AG04450 (cell line): ENCODE data around the gene TRAF2. TPM values are rescaled to one million over a fixed set of nuclear protein-coding genes. Genes with fewer than 3 reads are reported as not detected.

Experiments
- CTCF ChIA-PET: fragments of 300-600, 350-600 bp; formaldehyde crosslinking; extraction: SDS; loops from one replicate; lab custom pipeline; 2022; ENCODE audit warnings: antibody characterized with exemption, inconsistent platforms; lab: Charles Lee
- POLR2A ChIA-PET: fragments of 350-600 bp; formaldehyde crosslinking; extraction: SDS; loops from one replicate; lab custom pipeline; 2021; ENCODE audit warnings: antibody characterized with exemption, inconsistent platforms; lab: Yijun Ruan, JAX
- DNase-seq: peaks from one replicate; pipeline ENCODE4 v3.0.0-alpha.2; 2011; ENCODE audit warnings: low read depth, low spot score
- H3K27ac ChIP-seq: one replicate; pipeline ENCODE4 v1.5.1; 2012; ENCODE audit warnings: low read depth, low read length, control low read depth
- H3K27me3 ChIP-seq: one replicate; pipeline ENCODE4 v1.6.0; 2012; ENCODE audit warnings: low read length; ENCODE audit not compliant: control insufficient read depth, insufficient read depth
- H3K4me3 ChIP-seq: 2 replicates; pipeline ENCODE4 v1.5.1; 2011; ENCODE audit warnings: mild to moderate bottlenecking, low read depth, low read length, control low read depth
- H3K9me3 ChIP-seq: 2 replicates; pipeline ENCODE4 v1.5.1; 2012; ENCODE audit warnings: low read length; ENCODE audit not compliant: control insufficient read depth, insufficient read depth
- CTCF ChIP-seq: IDR thresholded peaks from 2 replicates; pipeline ENCODE4 v1.5.1; 2011; ENCODE audit warnings: low read depth, low read length, control low read depth, inconsistent platforms
- polyA plus RNA-seq: library from polyadenylated mRNA; depleted of rRNA; stranded (reverse); fragments of >200 nt; gene quantifications from 2 replicates; pipeline ENCODE4 v1.2.3, GENCODE V29; 2011

The TRAF2 gene
- polyA plus RNA-seq, 1 experiment = 6.1 TPM

DNA sequence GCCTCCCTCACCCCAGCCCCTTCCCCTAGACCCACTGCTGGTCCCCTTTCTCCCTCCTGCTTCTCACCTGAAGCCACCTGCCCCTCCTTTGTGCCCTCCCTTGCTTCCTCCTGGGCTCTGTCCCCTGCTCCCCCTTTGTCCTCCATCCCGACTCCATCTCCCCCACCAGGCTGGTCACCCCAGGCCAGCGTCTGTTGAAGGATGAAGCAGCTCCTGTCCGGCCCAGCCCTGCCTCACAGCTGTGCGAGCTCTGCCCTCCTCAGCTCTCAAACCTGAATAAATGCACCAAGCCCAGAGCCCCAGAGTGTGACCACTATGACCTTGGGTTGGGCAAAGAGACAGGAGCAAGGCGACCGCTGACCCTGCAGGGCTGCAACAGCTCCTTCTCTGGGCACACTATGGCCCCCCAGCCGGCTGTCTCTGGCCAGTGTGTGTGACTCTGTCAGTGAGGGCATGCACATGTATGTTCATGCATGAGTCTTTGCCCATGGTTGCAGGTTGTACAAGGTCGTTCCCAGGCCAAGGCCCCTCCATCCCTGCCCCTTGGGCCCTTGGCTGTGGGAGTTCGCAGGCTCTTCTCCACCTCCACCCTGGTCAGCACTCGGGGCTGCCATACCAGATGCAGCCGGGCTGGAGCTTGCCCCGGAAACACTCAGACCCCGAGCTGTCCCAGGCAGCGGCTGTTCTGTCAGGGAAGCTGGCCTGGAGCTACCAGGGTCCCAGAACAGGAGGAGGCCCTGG lies 69.1 kb downstream of the TRAF2 start:
- peaks cover 14% of the 10 kb centered on the region for H3K27me3 ChIP-seq
- DNase-seq = no peak
- H3K9me3 ChIP-seq = no peaks in the 10 kb centered on the region; the same call in 1 of the 2 replicates
- CTCF ChIA-PET = interaction anchor here (1.5 kb wide), 1 partner anchor 74 kb away, joined by 7 read pairs; no protein-coding TSS in a partner anchor
- POLR2A ChIA-PET = no interaction called here
- H3K27ac ChIP-seq = no peak overlapping the region
- H3K4me3 ChIP-seq = no peak overlapping the region
- no peak for TF ChIP-seq CTCF

GRCh38 chr9:136955943-136956335 lies 69.6 kb downstream of the TRAF2 start:
- ChIA-PET CTCF (no interaction called here), POLR2A (no interaction called here)
- no peak for TF ChIP-seq CTCF

DNA sequence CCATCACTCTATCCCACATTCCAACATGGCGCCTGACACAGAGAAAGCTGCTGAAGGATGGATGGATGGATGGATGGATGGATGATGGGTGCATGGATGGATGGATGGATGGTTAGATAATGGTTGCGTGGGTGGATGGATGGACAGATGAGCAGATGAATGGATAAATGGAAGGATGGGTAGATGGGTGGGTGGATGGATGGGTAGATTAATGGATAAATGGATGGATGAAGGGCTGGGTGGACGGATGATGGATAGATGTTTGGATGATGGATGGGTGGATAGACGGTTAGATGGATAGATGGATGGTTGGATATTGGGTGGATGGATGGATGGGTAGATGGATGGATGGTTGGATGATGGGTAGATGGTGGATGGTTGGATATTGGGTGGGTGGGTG lies 70.3 kb downstream of the TRAF2 start:
- no peaks in the 10 kb centered on the region; the same call in 1 of the 2 replicates for H3K9me3 ChIP-seq
- ChIA-PET POLR2A (no interaction called here), CTCF (no interaction called here)
- no peak for TF ChIP-seq CTCF
- no peak overlapping the region for H3K4me3 ChIP-seq
- H3K27me3 ChIP-seq = peaks cover 16% of the 10 kb centered on the region
- H3K27ac ChIP-seq = no peak overlapping the region
- no peak for DNase-seq

More at GRCh38 chr9:136955943-136956335, 69.6 kb downstream of the TRAF2 start:
- H3K27me3 ChIP-seq = peaks cover 14% of the 10 kb centered on the region
- H3K9me3 ChIP-seq = no peaks in the 10 kb centered on the region; the same call in 1 of the 2 replicates
- no peak overlapping the region for H3K4me3 ChIP-seq
- no peak for DNase-seq
- H3K27ac ChIP-seq = no peak overlapping the region

- ChIA-PET POLR2A (no interaction called here), CTCF (no interaction called here)
- no peak for DNase-seq
- Histone ChIP-seq H3K9me3 (no peaks in the 10 kb centered on the region; the same call in 1 of the 2 replicates), H3K27ac (no peak overlapping the region), H3K4me3 (no peak overlapping the region), H3K27me3 (peaks cover 19% of the 10 kb centered on the region)
- no peak for TF ChIP-seq CTCF
Observed at GRCh38 chr9:136957461-136957860, 71.1 kb downstream of the TRAF2 start.

GRCh38 chr9:136957901-136958300 lies 71.6 kb downstream of the TRAF2 start:
- ChIA-PET POLR2A (interaction anchor here (0.6 kb wide), 1 partner anchor 114 kb away, joined by 3 read pairs; no protein-coding TSS in a partner anchor), CTCF (no interaction called here)
- H3K4me3 ChIP-seq = no peak overlapping the region
- no peak overlapping the region for H3K27ac ChIP-seq
- DNase-seq = no peak
- no peaks in the 10 kb centered on the region; the same call in 1 of the 2 replicates for H3K9me3 ChIP-seq
- peaks cover 19% of the 10 kb centered on the region for H3K27me3 ChIP-seq
- TF ChIP-seq CTCF = no peak
